Measurements from ENCODE around the gene NAA25. TPM values are rescaled to one million over a fixed set of nuclear protein-coding genes. Genes with fewer than 3 reads are reported as not detected.

The NAA25 gene
- total RNA-seq, 1 experiment from 2014 or later, result 41.0 TPM

DNA sequence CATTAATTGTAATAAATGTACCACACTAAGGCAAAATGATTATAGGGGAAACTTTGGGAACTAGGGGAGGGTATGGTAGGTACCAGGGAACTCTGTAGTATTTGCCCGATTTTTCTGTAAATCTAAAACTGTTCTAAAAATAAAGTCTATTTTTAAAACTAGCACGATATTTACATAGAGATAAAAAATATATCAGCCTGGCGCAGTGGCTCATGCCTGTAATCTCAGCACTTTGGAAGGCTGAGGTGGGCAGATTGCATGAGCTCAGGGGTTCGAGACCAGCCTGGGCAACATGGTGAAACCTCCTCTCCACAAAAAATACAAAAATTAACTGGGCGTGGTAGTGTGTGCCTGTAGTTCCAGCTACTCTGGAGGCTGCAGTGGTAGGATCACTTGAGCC lies 128.0 kb downstream of the NAA25 start:
- Histone ChIP-seq H3K4me3 (ENCODE audit: low read depth, low read length) (no peak overlapping the region), H3K4me1 (no peaks in the 10 kb centered on the region; the same call in 1 of the 2 replicates), H3K27me3 (replicated peaks; ENCODE audit: control insufficient read depth, insufficient read depth, low read length) (no peaks in the 10 kb centered on the region), H3K36me3 (ENCODE audit: control insufficient read depth, insufficient read depth, low read length) (no peaks in the 10 kb centered on the region), H3K9me3 (no peaks in the 10 kb centered on the region)
- no TSS peak for BruUV-seq (replicated peaks)
- ChIA-PET CTCF (no interaction called here), POLR2A (no interaction called here)
- no peak overlapping the region for H3K27ac Mint-ChIP-seq (ENCODE audit: unreplicated experiment)
- intact Hi-C loops (cut with micrococcal nuclease; ENCODE audit: unreplicated experiment), result no loop called here
- no peaks in the 10 kb centered on the region for H3K36me3 Mint-ChIP-seq (ENCODE audit: insufficient read depth, unreplicated experiment)
- no peaks in the 10 kb centered on the region for H3K27me3 Mint-ChIP-seq (ENCODE audit: insufficient read depth, unreplicated experiment)
- TF ChIP-seq, protein P1, sequence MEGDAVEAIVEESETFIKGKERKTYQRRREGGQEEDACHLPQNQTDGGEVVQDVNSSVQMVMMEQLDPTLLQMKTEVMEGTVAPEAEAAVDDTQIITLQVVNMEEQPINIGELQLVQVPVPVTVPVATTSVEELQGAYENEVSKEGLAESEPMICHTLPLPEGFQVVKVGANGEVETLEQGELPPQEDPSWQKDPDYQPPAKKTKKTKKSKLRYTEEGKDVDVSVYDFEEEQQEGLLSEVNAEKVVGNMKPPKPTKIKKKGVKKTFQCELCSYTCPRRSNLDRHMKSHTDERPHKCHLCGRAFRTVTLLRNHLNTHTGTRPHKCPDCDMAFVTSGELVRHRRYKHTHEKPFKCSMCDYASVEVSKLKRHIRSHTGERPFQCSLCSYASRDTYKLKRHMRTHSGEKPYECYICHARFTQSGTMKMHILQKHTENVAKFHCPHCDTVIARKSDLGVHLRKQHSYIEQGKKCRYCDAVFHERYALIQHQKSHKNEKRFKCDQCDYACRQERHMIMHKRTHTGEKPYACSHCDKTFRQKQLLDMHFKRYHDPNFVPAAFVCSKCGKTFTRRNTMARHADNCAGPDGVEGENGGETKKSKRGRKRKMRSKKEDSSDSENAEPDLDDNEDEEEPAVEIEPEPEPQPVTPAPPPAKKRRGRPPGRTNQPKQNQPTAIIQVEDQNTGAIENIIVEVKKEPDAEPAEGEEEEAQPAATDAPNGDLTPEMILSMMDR (IDR thresholded peaks at IDR 0.05; ENCODE audit: insufficient read depth in 1 of 2, low read depth in 1 of 2, low read length in 1 of 2, severe bottlenecking in 1 of 2, unreplicated experiment in 1 of 2), result no peak
- no peak for DNase-seq
- no peak overlapping the region for H3K4me3 Mint-ChIP-seq (ENCODE audit: unreplicated experiment)
- peaks cover 7% of the 10 kb centered on the region for H3K4me1 Mint-ChIP-seq (ENCODE audit: low read depth, unreplicated experiment)
- no peaks in the 10 kb centered on the region for H3K9me3 Mint-ChIP-seq (ENCODE audit: unreplicated experiment)

DNA sequence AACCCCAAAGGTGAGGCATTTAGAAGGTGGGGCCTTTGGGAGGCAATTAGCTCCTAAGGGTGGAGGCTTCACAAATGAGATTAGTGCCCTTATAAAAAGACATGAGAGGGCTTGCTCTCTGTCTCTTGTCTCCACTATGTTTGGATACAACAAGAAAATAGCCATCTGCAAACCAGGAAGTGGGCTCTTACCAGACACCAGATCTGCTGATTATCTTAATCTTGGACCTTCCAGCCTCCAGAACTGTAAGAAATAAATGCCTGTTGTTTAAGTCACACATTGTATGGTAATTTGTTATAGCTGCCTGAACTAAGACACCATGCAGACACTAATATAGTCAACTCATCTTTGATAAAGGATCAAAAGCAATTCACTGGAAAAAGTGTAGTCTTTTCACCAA lies 130.0 kb downstream of the NAA25 start:
- no TSS peak for BruUV-seq (replicated peaks)
- intact Hi-C loops (cut with micrococcal nuclease; ENCODE audit: unreplicated experiment), result no loop called here
- CTCF ChIA-PET, result no interaction called here

DNA sequence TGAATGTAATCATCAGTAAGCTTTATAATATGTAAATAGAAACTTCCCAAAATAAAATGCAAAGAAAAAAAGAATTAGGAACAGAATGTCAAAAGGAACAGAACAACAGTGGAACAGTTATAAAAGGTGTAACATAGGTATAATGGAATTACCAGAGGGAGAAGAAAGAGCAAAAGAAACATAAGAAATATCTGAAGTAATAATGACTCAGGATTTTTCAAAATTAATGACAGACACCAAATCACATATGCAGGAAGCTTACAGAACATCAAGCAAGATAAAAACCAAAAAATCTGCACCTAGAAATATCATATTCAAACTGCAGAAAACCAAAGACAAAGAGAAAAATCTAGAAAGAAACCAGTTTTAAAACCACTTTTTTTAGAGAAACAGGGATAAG lies 131.7 kb downstream of the NAA25 start:
- ChIA-PET CTCF (no interaction called here), POLR2A (no interaction called here)
- H3K9me3 Mint-ChIP-seq (ENCODE audit: unreplicated experiment), result no peaks in the 10 kb centered on the region
- BruUV-seq (replicated peaks), result no TSS peak
- Histone ChIP-seq H3K4me1 (no peaks in the 10 kb centered on the region; the same call in 1 of the 2 replicates), H3K9me3 (no peaks in the 10 kb centered on the region), H3K27me3 (replicated peaks; ENCODE audit: control insufficient read depth, insufficient read depth, low read length) (no peaks in the 10 kb centered on the region), H3K36me3 (ENCODE audit: control insufficient read depth, insufficient read depth, low read length) (no peaks in the 10 kb centered on the region), H3K4me3 (ENCODE audit: low read depth, low read length) (no peak overlapping the region)
- peaks cover 4% of the 10 kb centered on the region for H3K4me1 Mint-ChIP-seq (ENCODE audit: low read depth, unreplicated experiment)
- H3K27ac Mint-ChIP-seq (ENCODE audit: unreplicated experiment), result no peak overlapping the region
- DNase-seq, result no peak
- H3K36me3 Mint-ChIP-seq (ENCODE audit: insufficient read depth, unreplicated experiment), result no peaks in the 10 kb centered on the region
- H3K4me3 Mint-ChIP-seq (ENCODE audit: unreplicated experiment), result no peak overlapping the region
- TF ChIP-seq, protein P1 (IDR thresholded peaks at IDR 0.05; ENCODE audit: insufficient read depth in 1 of 2, low read depth in 1 of 2, low read length in 1 of 2, severe bottlenecking in 1 of 2, unreplicated experiment in 1 of 2), result no peak
- no peaks in the 10 kb centered on the region for H3K27me3 Mint-ChIP-seq (ENCODE audit: insufficient read depth, unreplicated experiment)
- intact Hi-C loops (cut with micrococcal nuclease; ENCODE audit: unreplicated experiment), result no loop called here

More for the DNA sequence above, 130.0 kb downstream of the NAA25 start:
- TF ChIP-seq, protein P1 (IDR thresholded peaks at IDR 0.05; ENCODE audit: insufficient read depth in 1 of 2, low read depth in 1 of 2, low read length in 1 of 2, severe bottlenecking in 1 of 2, unreplicated experiment in 1 of 2), result no peak
- H3K9me3 ChIP-seq, result no peaks in the 10 kb centered on the region
- Mint-ChIP-seq H3K27me3 (ENCODE audit: insufficient read depth, unreplicated experiment) (no peaks in the 10 kb centered on the region), H3K9me3 (ENCODE audit: unreplicated experiment) (no peaks in the 10 kb centered on the region), H3K27ac (ENCODE audit: unreplicated experiment) (no peak overlapping the region), H3K36me3 (ENCODE audit: insufficient read depth, unreplicated experiment) (no peaks in the 10 kb centered on the region), H3K4me3 (ENCODE audit: unreplicated experiment) (no peak overlapping the region), H3K4me1 (ENCODE audit: low read depth, unreplicated experiment) (peaks cover 7% of the 10 kb centered on the region)
- no peaks in the 10 kb centered on the region; the same call in 1 of the 2 replicates for H3K4me1 ChIP-seq
- no peak for DNase-seq
- no peaks in the 10 kb centered on the region for H3K27me3 ChIP-seq (replicated peaks; ENCODE audit: control insufficient read depth, insufficient read depth, low read length)
- POLR2A ChIA-PET, result no interaction called here
- no peaks in the 10 kb centered on the region for H3K36me3 ChIP-seq (ENCODE audit: control insufficient read depth, insufficient read depth, low read length)
- H3K4me3 ChIP-seq (ENCODE audit: low read depth, low read length), result no peak overlapping the region

Small RNAs within 50 kb of the gene (microRNA-seq; reads per million reads assigned to microRNA genes)
- gene MIR3657, result not detected

Other genes with a start within 250 kb of the NAA25 start
- gene TMEM116, start 95.6 kb downstream of the NAA25 start, total RNA-seq (2022), result 10.3 and 11.0 TPM in 2 replicates
- gene ERP29, start 95.4 kb downstream of the NAA25 start, total RNA-seq (2022), result 226 and 231 TPM in 2 replicates
- 25.5 and 26.5 TPM in 2 replicates for gene TRAFD1, start 16.8 kb upstream of the NAA25 start, total RNA-seq (2022)